HG03060 (cell line): Measurements from ENCODE around the gene TREM1.
"Not testable (repeated sequence)": the region's sequence is repeated elsewhere in the genome, so short reads cannot be mapped to it uniquely, and the experiment has no call there.

ENCODE experiments used
- ATAC-seq: cut with Tn5 transposase; IDR thresholded peaks from one replicate; pipeline ENCODE4 v1.9.1; 2021; ENCODE audit warnings: low read depth, moderate number of reproducible peaks; ENCODE audit not compliant: unreplicated experiment

The TREM1 gene

DNA sequence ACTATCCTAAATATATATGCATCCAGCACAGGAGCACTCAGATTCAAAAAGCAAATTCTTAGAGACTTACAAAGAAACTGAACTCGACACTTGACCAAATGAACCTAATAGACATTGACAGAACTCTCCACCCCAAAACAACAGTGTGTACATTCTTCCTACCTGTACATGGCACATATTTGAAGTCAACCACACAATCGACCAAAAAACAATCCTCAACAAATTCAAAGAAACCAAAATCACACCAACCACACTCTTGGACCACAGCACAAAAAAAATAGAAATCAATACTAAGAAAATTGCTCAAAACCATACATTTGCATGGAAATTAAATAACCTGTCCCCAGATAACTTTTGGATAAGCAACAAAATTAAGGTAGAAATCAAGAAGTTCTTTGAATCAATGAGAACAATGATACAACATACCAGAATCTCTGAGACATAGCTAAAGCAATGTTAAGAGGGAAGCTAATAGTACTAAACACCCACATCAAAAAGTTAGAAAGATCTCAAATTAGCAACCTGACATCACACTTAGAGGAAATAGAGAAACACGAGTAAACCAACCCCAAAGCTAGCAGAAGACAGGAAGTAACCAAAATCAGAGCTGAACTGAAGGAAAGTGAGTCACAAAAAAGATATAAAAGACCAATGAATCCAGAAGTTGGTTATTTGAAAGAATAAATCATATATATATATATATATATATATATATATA lies 12.5 kb upstream of the TREM1 start:
- ATAC-seq, result no peak

DNA sequence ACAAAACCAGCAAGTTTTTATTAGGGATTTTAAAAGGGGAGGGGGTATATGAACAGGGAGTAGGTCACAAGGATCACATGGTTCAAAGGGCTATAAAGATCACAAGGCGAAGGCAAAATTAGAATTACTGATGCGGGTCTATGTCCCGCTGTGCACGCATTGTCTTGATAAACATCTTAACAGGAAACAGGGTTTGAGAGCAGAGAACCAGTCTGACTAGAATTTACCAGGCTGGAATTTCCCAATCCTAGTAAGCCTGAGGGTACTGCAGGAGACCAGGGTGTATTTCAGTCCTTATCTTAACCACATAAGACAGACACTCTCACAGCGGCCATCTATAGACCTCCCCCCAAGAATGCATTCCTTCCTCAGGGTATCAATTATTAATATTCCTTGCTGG lies 10.8 kb upstream of the TREM1 start:
- ATAC-seq, result not testable (repeated sequence)

DNA sequence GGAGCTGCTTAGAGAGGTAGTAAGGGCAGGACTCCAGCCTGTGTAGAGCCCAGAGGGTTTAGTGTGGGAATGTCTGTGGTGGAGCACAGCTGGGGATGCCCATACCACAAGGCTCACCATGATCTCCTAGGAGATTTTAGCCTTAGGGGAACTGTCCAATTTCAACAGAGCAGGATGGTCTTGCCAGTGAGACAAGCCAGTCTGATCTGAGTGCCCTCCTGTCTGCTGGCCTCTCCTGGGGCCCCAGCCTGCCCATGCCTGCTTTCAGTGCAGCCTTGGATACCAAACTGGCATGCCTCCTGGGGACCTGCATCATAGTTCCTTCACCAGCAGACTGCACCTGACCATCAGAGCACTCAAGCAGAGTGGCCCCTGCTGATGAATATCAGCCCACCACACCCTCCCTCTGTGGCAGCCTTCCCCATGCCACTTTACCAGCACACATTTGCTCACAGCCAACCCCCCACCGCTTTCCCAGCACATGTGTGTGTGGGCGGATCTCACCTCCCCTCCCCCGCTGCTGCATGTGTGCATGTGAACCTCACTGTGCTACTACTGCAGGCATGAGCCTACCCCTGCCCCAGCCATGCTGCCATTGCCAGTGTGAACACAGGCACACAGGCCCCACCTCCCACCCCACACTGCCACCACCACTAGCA lies 7.9 kb upstream of the TREM1 start:
- no peak for ATAC-seq

DNA sequence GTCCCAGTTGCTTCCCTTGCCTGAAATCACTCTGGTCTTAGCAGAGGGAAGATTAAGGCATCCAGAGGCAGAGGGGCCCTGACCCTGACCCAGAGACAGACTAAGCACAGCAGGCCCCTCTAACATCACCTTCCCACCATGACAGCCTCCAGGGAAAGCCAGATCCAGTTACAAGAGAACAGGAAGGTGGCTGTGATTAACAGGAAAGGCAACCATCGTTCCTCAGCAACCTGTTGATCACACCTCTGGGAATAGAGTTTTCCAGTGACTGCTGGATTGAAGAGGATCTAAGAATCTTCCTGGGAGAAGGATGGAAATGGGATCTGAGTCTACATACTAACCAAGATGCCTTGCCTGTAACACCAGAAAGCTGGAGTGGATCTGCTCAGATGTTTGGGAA lies 5.2 kb upstream of the TREM1 start:
- ATAC-seq, result no peak

DNA sequence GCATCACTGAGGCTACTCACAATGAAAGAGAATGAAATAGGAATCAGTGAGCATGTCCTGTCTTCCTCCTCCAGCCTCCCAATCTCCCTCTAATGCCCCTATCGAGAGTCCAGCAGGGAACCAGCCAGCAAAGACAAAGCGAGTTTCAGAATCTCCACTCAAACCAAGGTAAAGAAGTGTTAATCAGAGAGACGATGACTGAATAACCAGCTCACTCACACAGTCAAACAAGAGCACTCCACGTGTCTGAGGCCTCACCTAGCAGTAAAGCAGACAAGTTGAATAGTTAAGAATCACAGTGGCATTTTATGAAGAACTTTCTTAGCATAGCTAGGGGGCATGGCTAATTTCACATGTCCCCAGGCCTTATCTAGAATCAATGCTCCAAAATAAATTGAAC lies 3.3 kb upstream of the TREM1 start:
- no peak for ATAC-seq

DNA sequence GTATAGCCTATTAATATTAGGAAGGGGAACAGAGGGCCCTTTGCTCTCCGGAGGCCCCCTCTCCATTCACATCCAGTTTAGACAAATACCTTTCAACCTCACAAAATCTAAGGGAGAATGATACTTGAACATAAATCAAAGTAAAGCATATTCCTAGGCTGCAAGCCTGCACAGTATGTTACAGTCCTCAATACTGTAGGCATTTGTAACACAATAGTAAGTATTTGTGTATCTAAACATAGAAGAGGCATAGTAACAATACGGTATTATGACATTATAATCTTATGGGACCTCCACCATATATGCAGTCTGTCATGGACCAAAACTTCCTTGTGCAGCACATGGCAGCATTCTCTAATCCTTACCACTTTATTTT lies 2.3 kb upstream of the TREM1 start:
- no peak for ATAC-seq

DNA sequence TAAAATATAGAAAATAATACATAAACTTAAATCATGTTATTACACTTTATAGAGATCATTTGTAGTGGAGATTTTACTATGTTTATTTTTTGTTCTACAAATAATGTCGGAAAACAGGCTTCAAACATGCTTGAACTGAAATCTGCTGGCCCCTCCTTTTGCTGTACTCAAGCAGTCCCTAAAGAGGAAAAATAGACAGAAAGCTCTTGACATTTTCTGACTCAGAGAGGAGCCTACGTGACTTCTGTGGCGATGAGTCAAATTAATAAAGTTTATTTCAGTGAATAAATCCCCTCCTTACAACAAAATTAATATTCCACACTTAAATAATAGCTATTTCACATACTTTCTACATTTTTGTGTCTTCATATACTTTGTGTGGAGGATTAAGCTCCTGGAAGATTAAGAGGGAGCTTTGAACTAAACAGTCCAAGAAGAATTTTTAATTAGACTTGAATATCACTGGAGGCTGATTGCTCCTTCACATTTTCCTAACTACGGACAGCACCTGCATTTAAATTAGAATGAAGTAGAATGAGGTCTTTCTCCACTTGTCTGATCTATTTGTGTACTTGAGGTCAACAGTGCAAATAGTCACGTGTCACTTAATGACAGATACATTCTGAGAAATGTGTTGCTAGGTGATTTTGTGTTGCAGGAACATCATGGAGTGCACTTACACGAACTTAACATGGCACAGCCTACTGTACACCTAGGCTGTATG lies 1.7 kb upstream of the TREM1 start:
- no peak for ATAC-seq

DNA sequence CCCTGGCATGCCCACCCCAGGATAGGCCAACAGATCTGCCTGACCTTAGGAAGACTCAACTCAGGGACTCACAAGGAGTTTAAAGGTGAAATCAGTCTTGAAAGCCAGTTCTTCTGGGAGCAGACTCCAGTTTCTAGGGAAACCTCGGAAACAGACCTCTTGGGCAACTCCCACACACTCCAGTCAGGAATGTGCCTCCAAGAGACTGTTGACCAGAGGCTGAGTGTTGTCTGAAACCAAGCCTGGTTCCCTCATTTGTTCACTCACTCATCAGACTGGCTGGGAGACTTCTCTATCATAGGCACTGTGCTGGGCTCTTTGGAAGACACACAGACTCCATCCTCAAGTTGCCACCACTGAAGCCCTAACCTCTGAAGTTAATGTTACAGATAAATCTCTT lies 1.8 kb downstream of the TREM1 start:
- ATAC-seq, result no peak

DNA sequence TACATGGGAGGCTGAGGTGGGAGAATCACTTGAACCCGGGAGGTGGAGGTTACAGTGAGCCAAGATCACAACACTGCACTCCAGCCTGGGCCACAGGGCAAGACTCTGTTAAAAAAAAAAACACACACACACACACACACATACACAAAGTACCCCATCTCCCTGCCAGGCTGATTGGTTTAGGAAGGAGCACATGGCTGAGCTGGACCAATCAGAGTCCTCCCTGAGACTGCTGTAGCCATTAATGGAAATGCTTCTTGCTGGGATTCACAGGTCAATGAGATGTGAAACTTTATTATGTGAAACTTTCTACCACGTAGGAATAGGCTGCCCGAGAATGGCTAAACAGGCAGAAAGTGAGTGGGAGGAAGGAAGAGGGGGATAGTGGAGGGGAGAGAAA lies 2.9 kb downstream of the TREM1 start:
- ATAC-seq, result no peak

DNA sequence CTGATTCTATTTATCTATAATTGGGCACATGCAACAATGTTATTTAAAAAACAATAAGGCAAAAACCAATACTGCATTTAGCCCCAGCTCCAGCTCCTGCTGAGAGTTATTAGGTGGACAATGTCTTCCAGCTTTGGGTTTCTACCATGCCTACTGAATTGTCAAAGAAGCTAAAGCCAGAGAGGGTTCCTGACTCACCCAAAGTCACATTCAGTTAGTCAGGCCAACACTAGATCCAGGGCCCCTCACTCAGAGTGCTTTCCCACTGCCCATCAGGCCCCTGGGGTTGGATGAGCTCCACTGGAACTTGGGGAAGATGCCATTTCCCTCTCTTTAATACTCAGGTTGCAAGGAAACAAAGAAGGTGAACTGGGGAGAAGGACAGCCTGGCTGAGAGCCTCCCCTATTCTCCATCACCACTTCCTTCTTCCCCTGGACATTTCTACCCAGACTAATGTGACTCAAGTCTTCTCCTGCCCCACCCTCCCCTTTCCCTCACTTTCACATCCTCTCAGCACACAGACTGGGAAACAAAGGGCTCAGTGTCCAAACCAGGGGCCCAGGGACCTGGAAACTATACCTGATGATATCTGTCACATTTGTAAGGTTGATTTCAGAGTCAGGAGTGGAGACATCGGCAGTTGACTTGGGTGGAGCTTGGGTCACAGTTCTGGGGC lies 6.0 kb downstream of the TREM1 start:
- no peak for ATAC-seq

DNA sequence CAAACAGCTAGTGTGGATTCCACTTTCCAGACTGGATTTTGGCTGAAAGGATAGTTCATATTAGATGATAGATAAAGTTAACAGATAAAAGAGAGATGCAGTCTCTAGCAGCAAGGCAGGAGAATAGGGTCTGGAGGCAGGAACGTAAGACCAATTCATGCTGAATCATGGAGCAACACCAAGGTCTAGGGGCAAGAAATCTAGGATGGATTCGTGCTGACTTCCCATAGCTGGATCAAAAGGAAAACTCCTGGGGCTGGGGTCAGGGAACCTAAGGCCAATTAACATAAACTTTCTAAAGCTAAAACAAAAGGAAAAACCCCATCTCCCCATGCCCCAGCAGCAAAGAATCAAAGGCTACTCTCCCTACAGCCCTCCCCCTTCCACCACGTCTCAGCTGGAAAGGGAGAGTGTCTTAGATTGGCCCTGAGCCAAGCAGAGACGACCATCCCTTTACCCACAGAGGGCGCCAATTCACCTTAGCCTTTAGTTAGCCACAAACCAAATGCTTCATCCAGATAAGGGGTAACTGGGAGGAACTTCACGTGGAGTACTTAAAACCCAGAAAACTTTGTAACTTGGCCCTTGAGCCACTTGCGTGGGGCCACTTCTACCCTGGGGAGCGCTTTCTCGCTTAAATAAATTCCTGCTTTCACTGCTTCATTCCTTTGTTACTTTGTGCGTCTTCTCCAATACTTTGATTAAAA lies 7.6 kb downstream of the TREM1 start:
- ATAC-seq, result no peak

DNA sequence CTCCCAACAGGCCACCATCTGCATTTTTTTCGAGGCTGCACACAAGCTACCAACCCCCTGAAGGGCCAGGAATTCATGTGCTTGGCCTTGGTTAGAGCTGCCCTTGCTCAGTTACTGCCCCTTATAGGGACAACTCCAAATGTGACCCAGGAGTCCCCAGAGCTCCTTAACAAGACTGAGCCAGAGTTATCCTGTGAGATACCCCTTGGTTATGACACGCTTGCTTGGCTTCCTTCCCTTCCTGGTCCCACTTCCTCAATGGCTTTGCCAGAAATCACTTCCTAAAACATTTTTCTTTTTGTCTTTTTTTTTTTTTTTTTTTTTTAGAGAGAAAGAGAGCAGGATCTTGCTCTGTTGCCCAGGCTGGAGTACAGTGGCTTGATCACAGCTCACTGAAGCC lies 8.9 kb downstream of the TREM1 start:
- no peak for ATAC-seq

DNA sequence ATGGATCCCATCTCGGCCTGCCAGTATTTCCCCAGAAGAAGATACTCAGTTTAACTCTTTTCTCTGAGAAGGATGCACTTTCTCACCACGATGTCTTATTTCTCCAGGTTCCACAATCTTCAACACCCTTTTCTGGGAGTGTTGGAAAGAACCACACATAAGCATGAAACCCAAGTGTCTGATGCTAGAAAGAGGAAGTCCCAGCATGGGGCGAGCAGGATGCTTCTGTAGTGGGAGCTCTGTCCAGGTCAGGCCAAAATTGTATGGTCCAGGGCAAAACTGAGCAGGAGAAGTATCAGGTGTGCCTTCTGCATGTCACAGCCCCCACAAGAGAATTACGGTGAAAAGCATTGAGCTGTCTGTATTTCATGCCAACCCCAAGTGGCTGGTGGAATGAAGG lies 11.0 kb downstream of the TREM1 start:
- ATAC-seq, result no peak

DNA sequence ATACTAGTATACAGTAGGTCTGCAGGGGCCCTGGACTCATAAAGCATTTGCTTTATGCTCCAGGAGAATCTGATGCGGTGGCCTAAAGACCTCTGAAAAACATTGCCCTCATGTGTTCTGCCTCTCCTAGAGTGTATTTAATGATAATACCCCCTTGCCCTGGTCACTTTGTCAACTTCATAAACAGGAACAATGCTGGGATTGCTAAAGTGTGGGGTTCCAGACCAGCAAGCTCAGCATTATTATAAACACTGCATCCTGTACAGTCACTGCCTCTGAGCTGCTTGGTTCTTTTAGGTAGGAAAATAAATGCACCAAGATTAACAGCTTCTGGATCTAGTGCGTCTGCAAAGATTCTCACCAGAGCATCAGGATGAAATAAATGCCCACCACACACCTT lies 12.2 kb downstream of the TREM1 start:
- no peak for ATAC-seq

DNA sequence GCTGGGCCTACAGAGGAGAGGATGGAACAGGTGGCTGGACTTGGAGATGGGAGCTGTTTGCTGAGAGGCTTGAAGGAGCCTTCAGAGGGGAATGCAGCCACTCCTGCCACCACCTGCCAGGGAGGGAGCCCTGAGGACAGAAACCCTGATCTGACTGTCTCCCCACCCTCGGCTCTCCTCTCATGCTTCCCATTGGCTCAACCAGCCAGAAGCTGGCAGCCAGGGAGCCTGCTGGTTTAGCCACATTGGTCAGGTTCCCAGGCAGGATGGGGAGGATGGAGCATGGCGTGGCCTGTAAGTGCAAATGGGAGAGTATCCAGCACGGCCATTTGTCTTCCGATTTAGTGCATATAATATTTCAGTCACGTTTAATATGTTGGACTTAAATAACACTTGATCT lies 12.8 kb downstream of the TREM1 start:
- no peak for ATAC-seq

DNA sequence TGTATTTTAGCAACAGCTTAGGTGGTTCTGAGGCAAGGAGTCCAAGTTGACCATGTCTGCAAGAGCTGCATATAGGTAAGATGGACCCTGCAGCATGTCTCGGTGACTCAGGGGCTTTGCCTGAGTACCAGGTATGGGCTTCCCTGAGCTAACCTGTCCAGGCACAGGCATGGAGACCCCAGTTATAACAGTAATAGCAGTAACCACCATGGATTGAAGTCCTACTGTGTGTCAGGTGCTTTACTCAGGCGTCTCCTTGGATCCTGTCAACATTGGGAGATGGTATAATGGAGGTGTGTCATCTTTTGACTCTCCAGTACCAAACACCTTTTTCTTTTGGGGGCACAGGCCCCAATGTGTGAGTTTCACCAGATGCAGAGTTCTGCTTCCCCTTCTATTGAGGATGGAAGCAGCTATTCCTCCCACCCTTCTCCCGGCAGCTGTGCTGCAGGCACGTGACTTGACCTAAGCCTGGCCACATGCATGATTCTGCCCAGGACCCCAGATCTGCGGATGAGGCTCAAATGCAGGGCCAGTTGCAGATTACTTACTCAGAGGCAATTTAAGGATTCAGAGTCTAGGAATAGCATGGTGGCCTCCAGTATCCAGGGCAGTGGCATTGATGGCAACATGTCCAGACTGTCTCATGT lies 13.8 kb downstream of the TREM1 start:
- no peak for ATAC-seq

DNA sequence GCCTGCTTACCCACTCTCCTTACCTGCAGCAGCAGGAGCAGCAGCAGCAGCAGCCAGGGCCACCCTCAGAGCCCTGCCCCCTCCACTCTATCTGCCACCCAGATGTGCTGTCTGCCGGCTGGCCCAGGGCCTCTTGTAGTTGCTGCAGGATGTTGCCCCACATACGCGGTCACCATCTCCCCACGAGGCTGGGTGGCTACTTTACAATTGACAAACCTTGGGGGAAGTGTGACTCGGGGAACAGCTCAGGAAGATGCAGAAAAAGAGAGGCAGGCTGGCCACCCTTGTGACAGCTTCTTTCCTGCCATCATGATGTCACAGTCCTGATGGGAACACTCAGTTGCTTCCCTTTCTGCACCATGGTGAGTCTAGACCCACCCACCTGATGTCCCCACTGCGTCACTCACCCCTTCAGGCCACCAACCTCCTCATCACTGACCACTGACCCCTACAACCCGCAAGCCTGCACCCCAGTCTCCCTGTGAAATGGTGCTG lies 14.5 kb downstream of the TREM1 start:
- ATAC-seq, result no peak

DNA sequence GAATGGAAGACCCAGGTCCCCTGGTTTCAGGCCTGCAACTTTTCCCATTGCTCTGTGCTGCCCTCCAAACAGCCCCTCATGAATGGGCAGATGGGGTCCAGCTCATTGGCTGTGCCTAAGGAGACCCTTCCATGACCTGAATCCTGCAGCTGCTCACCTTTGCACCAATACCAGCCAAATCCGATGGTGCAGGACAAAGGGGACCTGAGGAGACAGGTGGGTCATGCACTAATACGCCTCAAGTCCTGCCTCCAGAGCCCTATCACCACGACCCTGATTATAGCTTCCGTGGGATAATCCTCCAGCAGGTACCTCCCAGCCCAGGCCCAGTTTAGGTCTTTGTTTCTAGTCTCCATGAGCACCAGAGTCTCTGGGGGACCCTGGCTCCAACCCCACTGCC lies 16.8 kb downstream of the TREM1 start:
- ATAC-seq, result no peak

DNA sequence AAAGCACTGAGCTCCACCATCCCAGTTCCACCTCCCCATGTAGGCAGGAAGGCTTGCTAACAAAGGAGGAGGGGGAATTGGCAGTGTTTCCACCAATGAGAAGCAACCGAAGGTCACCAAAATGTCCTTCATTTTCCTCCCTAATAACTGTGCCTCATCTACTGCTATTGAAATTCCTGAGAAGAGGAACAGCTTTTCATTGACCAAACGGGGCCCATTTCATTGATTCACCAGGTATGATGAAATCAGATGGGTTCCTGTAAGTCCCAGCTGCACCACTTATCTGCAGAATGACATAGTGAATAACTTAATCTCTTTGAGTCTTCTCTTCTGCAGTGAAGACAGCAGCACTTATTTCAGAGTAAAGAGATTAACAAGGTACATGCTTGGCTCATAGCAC lies 17.3 kb downstream of the TREM1 start:
- no peak for ATAC-seq

DNA sequence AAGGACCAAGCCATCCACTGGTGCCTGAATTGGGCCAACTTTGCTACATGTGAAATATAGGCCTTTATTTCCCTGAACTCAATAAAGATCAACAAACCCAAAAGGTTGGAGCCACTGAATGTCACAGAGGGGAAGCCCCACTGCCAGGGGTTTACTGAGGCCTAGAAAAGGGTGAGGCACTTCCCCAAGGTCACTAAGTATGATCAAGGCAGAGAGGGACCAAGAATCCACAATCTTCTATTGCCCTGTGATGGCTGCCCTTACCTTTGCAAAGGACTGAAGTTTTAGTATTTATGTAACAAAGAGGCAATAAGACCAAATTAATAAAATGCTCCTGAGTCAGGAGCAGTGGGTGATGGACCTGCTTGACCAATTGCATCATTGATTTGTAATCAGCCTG lies 18.0 kb downstream of the TREM1 start:
- ATAC-seq, result no peak
